GM18505 (cell line): Measurements from ENCODE around the gene C3orf80.
"Not testable (repeated sequence)": the region's sequence is repeated elsewhere in the genome, so short reads cannot be mapped to it uniquely, and the experiment has no call there.

ENCODE experiments used
- ATAC-seq: cut with Tn5 transposase; IDR thresholded peaks from one replicate; pipeline ENCODE4 v1.9.1; 2021; ENCODE audit not compliant: unreplicated experiment
- POLR2A ChIP-seq: IDR thresholded peaks from 4 replicates; pipeline ENCODE4 v1.6.1; 2011; ENCODE audit warnings: borderline replicate concordance; ENCODE audit not compliant: insufficient read depth, insufficient read length; ENCODE audit errors: extremely low read depth

C3orf80 gene

DNA sequence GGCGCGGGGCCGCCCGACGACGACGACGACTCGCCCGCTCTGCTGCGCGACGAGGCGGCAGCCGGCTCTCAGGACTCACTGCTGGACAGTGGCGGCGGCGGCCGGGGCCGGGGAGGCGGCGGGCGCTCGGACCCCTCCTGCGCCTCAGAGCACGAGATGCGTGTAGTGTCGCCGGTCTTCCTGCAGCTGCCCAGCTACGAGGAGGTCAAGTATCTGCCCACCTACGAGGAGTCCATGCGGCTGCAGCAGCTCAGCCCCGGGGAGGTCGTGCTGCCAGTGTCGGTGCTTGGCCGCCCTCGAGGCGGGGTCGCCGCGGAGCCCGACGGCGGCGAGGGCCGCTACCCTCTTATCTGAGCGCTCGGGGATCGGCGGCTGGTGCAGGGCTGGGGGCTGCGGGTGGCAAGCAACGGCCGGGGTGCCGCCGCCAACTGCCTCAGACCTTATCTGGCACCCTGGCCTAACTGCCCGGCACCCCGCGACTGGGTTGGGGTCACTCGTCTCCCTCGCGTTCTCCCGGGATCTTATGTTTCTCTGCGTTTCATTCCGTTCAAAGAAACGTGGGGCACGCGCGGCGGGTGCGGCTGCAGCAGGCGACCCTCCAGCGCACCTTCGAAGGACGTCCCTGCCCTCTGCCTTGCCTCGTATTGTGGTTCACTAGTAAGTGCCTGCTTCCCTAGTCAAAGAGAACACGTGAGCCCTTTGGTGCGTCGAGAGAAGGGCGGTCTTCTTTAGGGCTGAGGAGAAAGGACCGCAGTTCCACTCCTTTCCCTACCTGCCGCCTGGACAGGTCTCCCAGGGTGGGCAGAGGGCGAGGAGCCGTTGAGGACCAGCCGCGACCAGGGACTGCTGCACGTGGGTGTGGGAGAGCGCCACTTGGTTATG, 1.0 kb downstream of the C3orf80 start:
- ATAC-seq = peak; percentile 22
- no peak for TF ChIP-seq POLR2A

DNA sequence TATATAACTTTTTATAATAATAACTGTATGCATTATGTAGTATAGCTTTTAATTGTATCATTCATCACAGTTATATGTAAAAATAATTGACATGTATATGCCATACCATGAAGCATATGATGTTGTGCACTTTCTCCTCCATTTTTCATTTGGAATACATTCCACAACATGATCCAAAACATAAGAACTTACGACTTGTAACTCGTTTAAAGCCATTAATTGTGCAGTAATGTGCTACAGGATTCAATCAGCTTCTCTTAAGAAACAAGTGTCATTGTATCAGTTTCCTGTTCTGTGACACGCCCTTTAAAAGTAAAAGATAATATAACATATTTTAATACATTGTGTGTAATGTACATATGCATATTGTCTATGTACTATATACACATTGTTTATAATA, 2.2 kb downstream of the C3orf80 start:
- no peak for ATAC-seq
- no peak for TF ChIP-seq POLR2A

GRCh38 chr3:160232014-160232413, 6.8 kb downstream of the C3orf80 start:
- TF ChIP-seq POLR2A = no peak
- no peak for ATAC-seq

GRCh38 chr3:160240719-160241118, 15.5 kb downstream of the C3orf80 start:
- ATAC-seq = not testable (repeated sequence)

DNA sequence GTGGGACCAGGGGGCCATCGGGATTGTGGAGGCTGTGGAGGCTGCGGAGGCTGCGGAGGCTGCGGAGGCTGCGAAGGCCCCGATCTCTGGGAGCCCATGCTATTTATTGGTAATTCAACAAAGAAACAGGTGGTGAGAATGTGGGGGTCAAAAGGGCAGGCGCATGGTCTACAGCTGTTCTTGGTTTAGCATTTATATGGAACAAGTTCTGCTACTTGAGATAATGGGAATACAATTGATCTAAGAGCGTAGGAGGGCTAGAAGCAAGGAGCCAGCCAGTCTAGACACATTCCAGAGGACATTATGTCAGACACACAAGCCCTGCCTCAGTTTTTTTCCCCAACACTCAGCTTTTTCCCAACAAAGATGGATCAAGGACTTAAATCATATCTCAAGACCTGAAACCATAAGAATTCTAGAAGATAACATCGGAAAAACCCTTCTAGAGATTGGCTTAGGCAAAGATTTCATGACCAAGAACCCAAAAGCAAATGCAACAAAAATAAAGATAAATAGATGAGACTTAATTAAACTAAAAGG, 20.1 kb downstream of the C3orf80 start:
- TF ChIP-seq POLR2A = no peak
- no peak for ATAC-seq

GRCh38 chr3:160247766-160248165, 22.5 kb downstream of the C3orf80 start:
- TF ChIP-seq POLR2A = no peak
- ATAC-seq = no peak

DNA sequence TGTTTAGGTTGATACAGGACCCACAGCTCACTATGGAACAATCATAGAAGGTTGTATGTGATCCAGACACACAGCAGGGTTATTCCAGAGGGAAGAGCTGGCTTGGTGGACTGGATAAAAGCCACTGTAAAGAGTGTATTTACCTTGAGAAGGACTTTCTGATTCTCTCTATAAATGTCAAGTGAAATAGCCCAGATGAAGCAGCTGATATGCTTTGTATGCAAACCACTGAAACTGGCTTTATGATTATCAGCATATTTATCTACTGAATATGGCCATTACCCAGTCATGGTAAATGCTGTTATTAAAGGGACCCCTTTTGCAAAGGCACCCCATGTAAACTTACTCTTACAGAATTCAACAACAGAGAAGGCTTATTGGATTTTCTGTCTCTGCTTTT, 28.1 kb downstream of the C3orf80 start:
- TF ChIP-seq POLR2A = no peak
- ATAC-seq = no peak

- TF ChIP-seq POLR2A = no peak
- no peak for ATAC-seq
Measured at GRCh38 chr3:160257606-160258005, 32.4 kb downstream of the C3orf80 start.

DNA sequence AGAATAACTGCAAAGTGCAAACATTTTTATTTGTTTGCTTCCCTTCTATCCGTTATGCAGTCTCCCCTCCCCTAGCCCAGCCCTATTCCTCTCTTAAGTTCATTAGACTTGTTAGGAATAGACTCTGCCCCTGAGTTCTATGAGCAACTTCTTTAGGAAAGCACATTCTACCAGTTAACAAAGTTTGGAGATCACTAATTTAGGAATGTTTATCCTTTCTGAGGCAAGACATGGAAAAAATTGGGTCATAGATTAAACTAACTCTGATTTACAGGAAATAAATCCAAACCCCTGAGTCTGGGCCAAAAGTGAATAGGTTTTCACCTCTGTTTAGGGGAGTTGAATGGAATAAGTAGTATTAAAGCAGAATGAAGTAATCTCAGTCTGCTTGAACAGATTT, 34.4 kb downstream of the C3orf80 start:
- ATAC-seq = no peak
- no peak for TF ChIP-seq POLR2A

DNA sequence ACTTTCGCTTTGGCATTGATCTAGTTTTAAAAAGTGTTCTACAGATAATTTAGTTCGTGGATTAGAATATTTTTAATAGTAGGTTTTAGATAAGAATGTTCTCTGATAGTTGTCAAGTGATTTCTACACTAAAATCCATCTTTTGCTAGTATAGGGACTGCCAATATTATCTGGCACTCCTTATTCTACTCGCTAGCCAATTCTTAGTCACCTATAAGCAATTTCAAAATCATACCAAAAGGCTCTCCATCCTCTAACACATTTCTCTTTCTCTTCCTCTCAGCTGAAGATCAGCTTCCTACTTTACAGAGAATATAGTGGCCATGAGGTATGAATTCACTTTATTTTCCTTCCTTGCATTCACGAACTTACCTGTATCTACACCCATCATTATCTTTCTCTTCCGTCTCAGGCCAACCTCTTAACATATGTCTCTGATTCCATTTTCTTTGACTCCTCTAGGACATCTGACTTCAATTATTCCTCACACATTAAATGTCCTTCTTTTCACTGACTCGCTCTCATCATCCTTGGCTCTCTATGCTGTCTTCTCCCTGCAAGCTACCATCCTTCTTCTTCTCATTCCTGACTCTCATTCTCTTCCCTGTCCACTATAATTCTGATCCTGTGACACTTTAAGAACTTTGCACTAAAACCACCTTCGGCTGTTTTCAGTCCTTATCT, 35.5 kb downstream of the C3orf80 start:
- TF ChIP-seq POLR2A = no peak
- no peak for ATAC-seq

GRCh38 chr3:160265088-160265487, 39.9 kb downstream of the C3orf80 start:
- no peak for TF ChIP-seq POLR2A
- no peak for ATAC-seq
